HEK293 (cell line): ENCODE measurements around the gene GP1BB.

Source experiments
- CTCF ChIA-PET: fragments of 350-600 bp; formaldehyde crosslinking; extraction: SDS; loops from one replicate; lab custom pipeline; 2021; ENCODE audit warnings: antibody characterized with exemption; lab: Yijun Ruan, JAX
- POLR2A ChIA-PET: fragments of 300-600 bp; formaldehyde crosslinking; extraction: SDS; loops from one replicate; lab custom pipeline; 2020; ENCODE audit warnings: antibody characterized with exemption, inconsistent platforms; lab: Yijun Ruan, JAX
- H3K27ac ChIP-seq: fragments of 200-500 bp; sonication (Bioruptor generic); 2 replicates; pipeline ENCODE4 v1.5.1; 2014; ENCODE audit warnings: low read depth, low read length, control low read depth, inconsistent platforms; ENCODE audit errors: extremely low read depth
- H3K36me3 ChIP-seq, 2 experiments: fragments of 200-500 bp in 1 of 2; sonication (Bioruptor generic) in 1 of 2; 1 replicate in 1 of 2; 2 replicates in 1 of 2; pipeline ENCODE4 v1.5.1; 2014 to 2017; ENCODE audit warnings: inconsistent platforms in 2 of 2, low read length in 2 of 2; ENCODE audit not compliant: control insufficient read depth in 2 of 2, insufficient read depth in 1 of 2
- H3K4me1 ChIP-seq: fragments of 200-500 bp; sonication (Bioruptor generic); 2 replicates; pipeline ENCODE4 v1.5.1; 2014; ENCODE audit warnings: mild to moderate bottlenecking, low read length, inconsistent platforms; ENCODE audit not compliant: control insufficient read depth, insufficient read depth
- H3K4me3 ChIP-seq: 2 replicates; pipeline ENCODE4 v1.5.1; 2011; ENCODE audit warnings: low read depth, mild to moderate bottlenecking, control low read depth, low read length, moderate library complexity
- H3K9me3 ChIP-seq: fragments of 200-500 bp; sonication (Bioruptor generic); 2 replicates; pipeline ENCODE4 v1.5.1; 2014; ENCODE audit warnings: low read depth, low read length, inconsistent platforms; ENCODE audit not compliant: control insufficient read depth, insufficient read depth
- BCL11A ChIP-seq: fragments of 450-650 bp; formaldehyde crosslinking; IDR thresholded peaks from 2 replicates; pipeline ENCODE4 v1.5.1; 2016; ENCODE audit warnings: low read depth, missing biosample characterization, missing genetic modification characterization
- GLI4 ChIP-seq: fragments of 450-650 bp; formaldehyde crosslinking; IDR thresholded peaks from 2 replicates; pipeline ENCODE4 v1.5.1; 2016; ENCODE audit warnings: missing biosample characterization, missing genetic modification characterization
- GLIS1 ChIP-seq: fragments of 450-650 bp; formaldehyde crosslinking; IDR thresholded peaks from 2 replicates; pipeline ENCODE4 v1.5.1; 2016; ENCODE audit warnings: missing biosample characterization, missing genetic modification characterization
- KLF1 ChIP-seq: fragments of 450-650 bp; formaldehyde crosslinking; IDR thresholded peaks from 2 replicates; pipeline ENCODE4 v1.5.1; 2016; ENCODE audit warnings: missing biosample characterization, missing genetic modification characterization
- KLF8 ChIP-seq: fragments of 450-650 bp; formaldehyde crosslinking; IDR thresholded peaks from 2 replicates; pipeline ENCODE4 v1.5.1; 2016; ENCODE audit warnings: missing biosample characterization, missing genetic modification characterization
- OVOL3 ChIP-seq: fragments of 450-650 bp; formaldehyde crosslinking; IDR thresholded peaks from 2 replicates; pipeline ENCODE4 v1.5.1; 2016; ENCODE audit warnings: missing biosample characterization, missing genetic modification characterization
- SP2 ChIP-seq: fragments of 450-650 bp; formaldehyde crosslinking; IDR thresholded peaks from 2 replicates; pipeline ENCODE4 v1.5.1; 2016; ENCODE audit warnings: missing biosample characterization, missing genetic modification characterization
- SP7 ChIP-seq: fragments of 450-650 bp; formaldehyde crosslinking; IDR thresholded peaks from 2 replicates; pipeline ENCODE4 v1.5.1; 2016; ENCODE audit warnings: missing biosample characterization, missing genetic modification characterization
- TRIM28 ChIP-seq: IDR thresholded peaks from 2 replicates; pipeline ENCODE4 v1.6.1; 2011; ENCODE audit warnings: low read length, control low read depth, borderline replicate concordance
- ZBTB48 ChIP-seq: fragments of 450-650 bp; formaldehyde crosslinking; IDR thresholded peaks from 2 replicates; pipeline ENCODE4 v1.5.1; 2016; ENCODE audit warnings: missing biosample characterization, missing genetic modification characterization
- ZFHX2 ChIP-seq: fragments of 450-650 bp; formaldehyde crosslinking; conservative IDR thresholded peaks from 2 replicates; pipeline ENCODE4 v1.5.1; 2016; ENCODE audit warnings: missing biosample characterization, missing genetic modification characterization
- ZFP3 ChIP-seq: fragments of 450-650 bp; formaldehyde crosslinking; IDR thresholded peaks from 2 replicates; pipeline ENCODE4 v1.5.1; 2016; ENCODE audit warnings: low read depth, missing biosample characterization, missing genetic modification characterization
- ZFP41 ChIP-seq: fragments of 450-650 bp; formaldehyde crosslinking; IDR thresholded peaks from 2 replicates; pipeline ENCODE4 v1.5.1; 2016; ENCODE audit warnings: missing biosample characterization, missing genetic modification characterization, borderline replicate concordance
- ZNF114 ChIP-seq: fragments of 450-650 bp; formaldehyde crosslinking; IDR thresholded peaks from 2 replicates; pipeline ENCODE4 v1.5.0; 2017; ENCODE audit warnings: missing biosample characterization, missing genetic modification characterization
- ZNF148 ChIP-seq: fragments of 450-650 bp; formaldehyde crosslinking; IDR thresholded peaks from 2 replicates; pipeline ENCODE4 v1.5.0; 2017; ENCODE audit warnings: missing biosample characterization, missing genetic modification characterization, borderline replicate concordance
- ZNF341 ChIP-seq: fragments of 450-650 bp; formaldehyde crosslinking; IDR thresholded peaks from 2 replicates; pipeline ENCODE4; 2016; ENCODE audit warnings: low read depth, missing biosample characterization, missing genetic modification characterization
- ZNF404 ChIP-seq: fragments of 450-650 bp; formaldehyde crosslinking; IDR thresholded peaks from 2 replicates; pipeline ENCODE4 v1.5.1; 2017; ENCODE audit warnings: missing biosample characterization, missing genetic modification characterization
- ZNF501 ChIP-seq: fragments of 450-650 bp; formaldehyde crosslinking; IDR thresholded peaks from 2 replicates; pipeline ENCODE4 v1.5.1; 2016; ENCODE audit warnings: missing biosample characterization, missing genetic modification characterization
- ZNF510 ChIP-seq: fragments of 450-650 bp; formaldehyde crosslinking; IDR thresholded peaks from 2 replicates; pipeline ENCODE4 v1.5.1; 2018; ENCODE audit warnings: mild to moderate bottlenecking, missing genetic modification characterization, missing biosample characterization; ENCODE audit not compliant: insufficient replicate concordance
- ZNF518A ChIP-seq: fragments of 450-650 bp; formaldehyde crosslinking; conservative IDR thresholded peaks from 2 replicates; pipeline ENCODE4 v1.5.1; 2016; ENCODE audit warnings: low read depth, missing biosample characterization, missing genetic modification characterization
- ZNF558 ChIP-seq: fragments of 450-650 bp; formaldehyde crosslinking; IDR thresholded peaks from 2 replicates; pipeline ENCODE4 v1.5.1; 2016; ENCODE audit warnings: missing biosample characterization, missing genetic modification characterization
- ZNF596 ChIP-seq: fragments of 450-650 bp; IDR thresholded peaks from 2 replicates; pipeline ENCODE4 v1.5.0; 2018; ENCODE audit warnings: missing biosample characterization, mild to moderate bottlenecking, missing genetic modification characterization, moderate library complexity
- ZNF639 ChIP-seq: fragments of 450-650 bp; formaldehyde crosslinking; IDR thresholded peaks from 2 replicates; pipeline ENCODE4 v1.5.1; 2016; ENCODE audit warnings: missing biosample characterization, missing genetic modification characterization
- ZNF654 ChIP-seq: fragments of 450-650 bp; formaldehyde crosslinking; IDR thresholded peaks from 2 replicates; pipeline ENCODE4 v1.5.1; 2016; ENCODE audit warnings: low read depth, missing biosample characterization, missing genetic modification characterization
- ZNF660 ChIP-seq: fragments of 450-650 bp; IDR thresholded peaks from 2 replicates; pipeline ENCODE4 v1.5.1; 2018; ENCODE audit warnings: missing biosample characterization, mild to moderate bottlenecking, missing genetic modification characterization
- ZNF664 ChIP-seq: fragments of 450-650 bp; formaldehyde crosslinking; IDR thresholded peaks from 2 replicates; pipeline ENCODE4 v1.5.1; 2016; ENCODE audit warnings: missing biosample characterization, missing genetic modification characterization
- ZNF768 ChIP-seq: fragments of 450-650 bp; formaldehyde crosslinking; IDR thresholded peaks from 2 replicates; pipeline ENCODE4 v1.5.1; 2018; ENCODE audit warnings: missing biosample characterization, mild to moderate bottlenecking, missing genetic modification characterization
- ZNF843 ChIP-seq: fragments of 450-650 bp; formaldehyde crosslinking; IDR thresholded peaks from 2 replicates; pipeline ENCODE4 v1.5.1; 2016; ENCODE audit warnings: missing biosample characterization, missing genetic modification characterization

Gene GP1BB

GRCh38 chr22:19755722-19756287 is 32.5 kb downstream of the GP1BB start (continued):
- TF ChIP-seq ZNF148 (tag by site-specific recombination) = no peak
- TF ChIP-seq ZNF664 (tag by site-specific recombination) = no peak
- TF ChIP-seq GLIS1 (tag by site-specific recombination) = no peak
- TF ChIP-seq ZNF518A (tag by site-specific recombination) = no peak
- TF ChIP-seq GLI4 (tag by site-specific recombination) = no peak
- TF ChIP-seq ZNF404 = no peak

- Histone ChIP-seq H3K9me3 (no peaks in the 10 kb centered on the region), H3K36me3 (no peaks in the 10 kb centered on the region), H3K4me1 (no peaks in the 10 kb centered on the region), H3K4me3 (peak overlapping the region; percentile 23), H3K27ac (no peak overlapping the region; the same call in 1 of the 2 replicates)
- ChIA-PET POLR2A (interaction anchor here (1.0 to 1.2 kb wide), 6 partner anchors 14 to 100 kb away, joined by 3 to 7 read pairs (median 3); partner anchors contain the start of genes GNB1L, GP1BB and RTL10), CTCF (interaction anchor here (0.5 to 5.3 kb wide), 13 partner anchors 11 to 207 kb away, joined by 3 to 42 read pairs (median 4); no protein-coding TSS in a partner anchor)
- no peak for TF ChIP-seq OVOL3 (tag by site-specific recombination)
- peak; percentile 66 for TF ChIP-seq KLF1 (tag by site-specific recombination)
- no peak for TF ChIP-seq ZNF510 (tag by site-specific recombination)
- no peak for TF ChIP-seq ZNF843 (tag by site-specific recombination)
- no peak for TF ChIP-seq ZNF768
- TF ChIP-seq ZFHX2 (tag by site-specific recombination) = peak; percentile 86
- peak; percentile 36 for TF ChIP-seq ZNF654
- TF ChIP-seq ZNF660 (tag by site-specific recombination) = no peak
- no peak for TF ChIP-seq ZNF501 (tag by site-specific recombination)
- TF ChIP-seq KLF8 (tag by site-specific recombination) = no peak
- no peak for TF ChIP-seq ZNF558 (tag by site-specific recombination)
- TF ChIP-seq TRIM28 = no peak
- TF ChIP-seq ZNF639 = no peak
- TF ChIP-seq ZNF341 (tag by site-specific recombination) = peak; percentile 88
- no peak for TF ChIP-seq ZNF114 (tag by site-specific recombination)
- no peak for TF ChIP-seq ZFP41
- TF ChIP-seq ZFP3 (tag by site-specific recombination) = peak; percentile 94
- no peak for TF ChIP-seq ZNF596 (tag by site-specific recombination)
- TF ChIP-seq SP2 (tag by site-specific recombination) = peak; percentile 50
- TF ChIP-seq SP7 (tag by site-specific recombination) = peak; percentile 33
- peak; percentile 10; the same call in 1 of the 2 replicates for TF ChIP-seq BCL11A
- peak; percentile 95 for TF ChIP-seq ZBTB48 (tag by site-specific recombination)
These were observed 33.2 kb downstream of the GP1BB start for GRCh38 chr22:19756288-19757128.
